Measurements from ENCODE around the gene CLEC4E. TPM values are rescaled to one million over a fixed set of nuclear protein-coding genes. Genes with fewer than 3 reads are reported as not detected.

Gene CLEC4E
- total RNA-seq, 2 experiments from 2014 or later = not detected

- no peaks in the 10 kb centered on the region for H3K4me1 Mint-ChIP-seq (ENCODE audit: low read depth)
- peaks cover 42% of the 10 kb centered on the region for H3K27me3 Mint-ChIP-seq
- TF ChIP-seq, protein P1, sequence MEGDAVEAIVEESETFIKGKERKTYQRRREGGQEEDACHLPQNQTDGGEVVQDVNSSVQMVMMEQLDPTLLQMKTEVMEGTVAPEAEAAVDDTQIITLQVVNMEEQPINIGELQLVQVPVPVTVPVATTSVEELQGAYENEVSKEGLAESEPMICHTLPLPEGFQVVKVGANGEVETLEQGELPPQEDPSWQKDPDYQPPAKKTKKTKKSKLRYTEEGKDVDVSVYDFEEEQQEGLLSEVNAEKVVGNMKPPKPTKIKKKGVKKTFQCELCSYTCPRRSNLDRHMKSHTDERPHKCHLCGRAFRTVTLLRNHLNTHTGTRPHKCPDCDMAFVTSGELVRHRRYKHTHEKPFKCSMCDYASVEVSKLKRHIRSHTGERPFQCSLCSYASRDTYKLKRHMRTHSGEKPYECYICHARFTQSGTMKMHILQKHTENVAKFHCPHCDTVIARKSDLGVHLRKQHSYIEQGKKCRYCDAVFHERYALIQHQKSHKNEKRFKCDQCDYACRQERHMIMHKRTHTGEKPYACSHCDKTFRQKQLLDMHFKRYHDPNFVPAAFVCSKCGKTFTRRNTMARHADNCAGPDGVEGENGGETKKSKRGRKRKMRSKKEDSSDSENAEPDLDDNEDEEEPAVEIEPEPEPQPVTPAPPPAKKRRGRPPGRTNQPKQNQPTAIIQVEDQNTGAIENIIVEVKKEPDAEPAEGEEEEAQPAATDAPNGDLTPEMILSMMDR (IDR thresholded peaks at IDR 0.05) = no peak
- Histone ChIP-seq H3K4me3 (ENCODE audit: low read length) (no peak overlapping the region), H3K9me3 (ENCODE audit: control insufficient read depth in 1 of 2, insufficient read depth in 1 of 2, low read length in 2 of 2) (no peaks in the 10 kb centered on the region), H3K4me1 (ENCODE audit: insufficient read depth, low read length) (no peaks in the 10 kb centered on the region), H3K36me3 (ENCODE audit: insufficient read depth, low read length) (no peaks in the 10 kb centered on the region), H3K27me3 (ENCODE audit: control insufficient read depth in 1 of 2, insufficient read depth in 2 of 2, low read length in 2 of 2) (peaks cover 3 to 7% of the 10 kb centered on the region in 2 experiments), H3K27ac (ENCODE audit: low read depth in 1 of 2, low read length in 2 of 2) (no peak overlapping the region)
- no peak overlapping the region for H3K27ac Mint-ChIP-seq
- CTCF ChIA-PET = no interaction called here
- no peak for ATAC-seq (ENCODE audit: poor library complexity)
- intact Hi-C loops (cut with DNase I, micrococcal nuclease) = no loop called here
- no peak overlapping the region for H3K4me3 Mint-ChIP-seq
- POLR2A ChIA-PET = interaction anchor here (0.6 kb wide), 1 partner anchor 74 kb away, joined by 3 read pairs; no protein-coding TSS in a partner anchor
- H3K9me3 Mint-ChIP-seq = no peaks in the 10 kb centered on the region
- no peak for DNase-seq
- no peaks in the 10 kb centered on the region for H3K36me3 Mint-ChIP-seq (ENCODE audit: low read depth)
Measured at GRCh38 chr12:8517971-8518370, 22.7 kb downstream of the CLEC4E start.

- peaks cover 3 to 7% of the 10 kb centered on the region in 2 experiments for H3K27me3 ChIP-seq (ENCODE audit: control insufficient read depth in 1 of 2, insufficient read depth in 2 of 2, low read length in 2 of 2)
- ATAC-seq (ENCODE audit: poor library complexity) (no peak), DNase-seq (no peak)
- H3K36me3 ChIP-seq (ENCODE audit: insufficient read depth, low read length) = no peaks in the 10 kb centered on the region
- no peaks in the 10 kb centered on the region for H3K9me3 Mint-ChIP-seq
- peaks cover 25% of the 10 kb centered on the region for H3K27me3 Mint-ChIP-seq
- ChIA-PET POLR2A (no interaction called here), CTCF (no interaction called here)
- H3K36me3 Mint-ChIP-seq (ENCODE audit: low read depth) = no peaks in the 10 kb centered on the region
- H3K4me1 ChIP-seq (ENCODE audit: insufficient read depth, low read length) = peaks cover 8% of the 10 kb centered on the region
- no peak within 1 kb of the TSS for H3K27ac Mint-ChIP-seq
- H3K4me3 Mint-ChIP-seq = no peak within 1 kb of the TSS
- H3K9me3 ChIP-seq (ENCODE audit: control insufficient read depth in 1 of 2, insufficient read depth in 1 of 2, low read length in 2 of 2) = peaks cover 0 to 4% of the 10 kb centered on the region in 2 experiments
- TF ChIP-seq, protein P1 (IDR thresholded peaks at IDR 0.05) = no peak
- no peak within 1 kb of the TSS for H3K27ac ChIP-seq (ENCODE audit: low read depth in 1 of 2, low read length in 2 of 2)
- H3K4me1 Mint-ChIP-seq (ENCODE audit: low read depth) = no peaks in the 10 kb centered on the region
- intact Hi-C loops (cut with DNase I, micrococcal nuclease) = no loop called here
- no peak within 1 kb of the TSS for H3K4me3 ChIP-seq (ENCODE audit: low read length)
Measured at GRCh38 chr12:8513256-8513655, 27.4 kb downstream of the CLEC4E start, which contains the start of gene CLEC4D. Gene CLEC4D, plus strand, starts transcription at chr12:8513503. Its CDS starts 230 bp downstream, at chr12:8513733.

DNA sequence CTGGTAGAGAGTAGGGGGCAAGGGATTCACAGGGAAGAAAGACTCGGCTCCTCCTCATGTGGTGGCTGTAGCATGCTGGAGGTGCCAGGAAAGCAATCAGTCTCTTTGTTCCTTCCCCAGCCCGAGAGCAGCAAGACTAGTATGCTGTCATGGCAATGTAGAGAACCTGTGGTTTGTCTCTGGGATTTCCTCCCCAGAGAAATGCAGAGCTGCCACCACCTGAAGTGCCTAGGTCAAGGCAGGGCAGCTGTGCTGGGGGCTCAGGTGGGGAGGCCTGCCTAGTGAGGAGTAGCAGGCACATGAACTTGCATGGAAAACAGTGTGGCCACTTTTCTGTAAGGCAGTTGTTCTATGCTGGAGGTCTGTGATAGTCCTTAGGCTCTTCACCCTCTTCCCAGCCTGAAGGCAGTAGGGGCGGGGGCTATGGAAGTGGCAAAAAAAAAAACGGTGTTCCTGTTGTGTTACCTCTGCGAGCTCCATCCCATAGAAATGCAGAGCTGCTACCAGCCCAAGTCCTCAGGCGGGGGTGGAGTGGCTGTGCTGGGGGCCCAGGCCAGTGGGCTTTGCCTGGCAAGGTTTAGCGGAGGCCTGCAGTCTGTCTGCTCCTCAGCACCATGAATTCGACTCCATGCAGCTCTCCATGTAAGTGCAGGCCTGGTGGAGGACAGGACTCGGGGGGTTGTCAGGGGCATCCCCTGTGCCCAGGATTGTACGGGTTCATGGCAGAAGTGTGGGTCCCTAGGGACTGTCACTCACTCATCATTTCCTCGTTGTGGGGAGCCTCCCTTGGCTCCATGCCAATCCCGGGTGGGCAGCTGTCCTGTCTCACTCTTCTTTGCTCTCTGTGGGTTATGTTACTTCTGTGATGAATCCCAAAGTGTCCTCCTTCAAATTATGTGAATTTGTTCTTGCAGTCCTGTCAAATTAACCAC, 31.5 kb downstream of the CLEC4E start:
- no peaks in the 10 kb centered on the region for H3K36me3 ChIP-seq (ENCODE audit: insufficient read depth, low read length)
- no peak for ATAC-seq (ENCODE audit: poor library complexity)
- TF ChIP-seq, protein P1 (IDR thresholded peaks at IDR 0.05) = no peak
- POLR2A ChIA-PET = no interaction called here
- no peaks in the 10 kb centered on the region for H3K9me3 Mint-ChIP-seq
- H3K27ac ChIP-seq (ENCODE audit: low read depth in 1 of 2, low read length in 2 of 2) = no peak overlapping the region
- H3K4me3 Mint-ChIP-seq = no peak overlapping the region
- peaks cover 8% of the 10 kb centered on the region for H3K4me1 ChIP-seq (ENCODE audit: insufficient read depth, low read length)
- no peak for DNase-seq
- no peak overlapping the region for H3K4me3 ChIP-seq (ENCODE audit: low read length)
- intact Hi-C loops (cut with DNase I, micrococcal nuclease) = no loop called here
- no peaks in the 10 kb centered on the region for H3K36me3 Mint-ChIP-seq (ENCODE audit: low read depth)
- CTCF ChIA-PET = no interaction called here
- H3K27me3 Mint-ChIP-seq = peaks cover 4% of the 10 kb centered on the region
- H3K27me3 ChIP-seq (ENCODE audit: control insufficient read depth in 1 of 2, insufficient read depth in 2 of 2, low read length in 2 of 2) = no peaks in the 10 kb centered on the region
- H3K9me3 ChIP-seq (ENCODE audit: control insufficient read depth in 1 of 2, insufficient read depth in 1 of 2, low read length in 2 of 2) = peaks cover 0 to 4% of the 10 kb centered on the region in 2 experiments
- H3K27ac Mint-ChIP-seq = no peak overlapping the region
- no peaks in the 10 kb centered on the region for H3K4me1 Mint-ChIP-seq (ENCODE audit: low read depth)

Measured in CD4-positive, alpha-beta T cell (primary cell).